GM12892 (cell line): ENCODE results near the gene MBD6.
A peak's percentile ranks its signal among the peaks of the same experiment; 100 is the strongest.

Experiments
- POLR2A ChIP-seq: IDR thresholded peaks from 2 replicates; pipeline ENCODE4 v1.6.1; 2011; ENCODE audit warnings: low read depth, low read length, control low read depth
- POLR2AphosphoS5 ChIP-seq: IDR thresholded peaks from 2 replicates; pipeline ENCODE4 v1.6.1; 2011; ENCODE audit warnings: low read depth, low read length, control low read depth

DNA sequence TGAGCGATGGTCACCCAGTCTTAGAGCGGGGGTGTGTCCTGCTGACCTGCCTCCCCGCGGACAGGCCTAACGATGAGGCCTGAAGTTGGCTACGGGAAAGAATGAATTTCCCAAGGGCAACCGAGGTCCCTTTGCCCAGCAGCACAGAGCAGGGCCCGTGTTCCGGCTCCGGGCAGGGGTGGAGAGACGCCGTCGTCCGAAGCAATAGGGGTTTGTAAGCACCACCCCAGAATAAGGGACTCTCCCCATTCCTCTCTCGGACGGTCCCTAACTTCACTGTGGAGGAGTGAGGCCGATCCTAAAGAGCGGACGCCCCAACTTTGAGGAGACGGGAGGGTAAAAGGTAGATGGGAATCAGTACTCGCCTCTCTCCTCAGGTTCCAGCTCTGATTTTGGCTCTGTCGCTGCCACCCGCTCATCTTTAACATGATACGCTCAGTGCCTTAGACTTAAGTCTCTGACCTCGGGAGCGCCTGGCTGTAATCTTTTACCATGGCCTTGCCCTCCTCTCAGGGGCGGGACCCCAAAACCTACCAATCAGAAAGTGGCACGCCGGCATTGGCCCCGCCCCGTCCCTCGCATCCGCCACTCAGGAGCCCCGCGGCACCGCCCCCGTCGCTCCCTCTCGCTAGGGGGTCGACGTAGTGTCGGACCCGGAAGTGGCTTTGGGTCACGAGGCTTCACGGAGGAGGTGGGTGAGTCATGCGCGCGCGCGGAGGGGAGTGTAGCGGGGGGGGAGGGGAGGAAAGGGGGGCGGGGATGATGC lies 2.4 kb upstream of the MBD6 start, which contains the start of gene DDIT3:
- TF ChIP-seq POLR2AphosphoS5 (peak; percentile 99), POLR2A (peak; percentile 99)
